ENCODE results near the gene SRSF4.

SRSF4 gene

GRCh38 chr1:29197993-29198392, 16.3 kb upstream of the SRSF4 start:
- DNase-seq (ENCODE audit: insufficient read length) (no peak), FAIRE-seq (no peak)
- TF ChIP-seq POLR2AphosphoS5 (IDR thresholded peaks at IDR 0.05; ENCODE audit: low read depth, low read length) (no peak), POLR2A (IDR thresholded peaks at IDR 0.05; ENCODE audit: low read depth, low read length) (no peak), TAF1 (IDR thresholded peaks at IDR 0.05; ENCODE audit: borderline replicate concordance, low read depth, low read length) (no peak)

GRCh38 chr1:29197590-29197924, 15.9 kb upstream of the SRSF4 start:
- peak; percentile 29 for DNase-seq (ENCODE audit: insufficient read length)
- TF ChIP-seq TAF1 (IDR thresholded peaks at IDR 0.05; ENCODE audit: borderline replicate concordance, low read depth, low read length) (no peak), POLR2A (IDR thresholded peaks at IDR 0.05; ENCODE audit: low read depth, low read length) (no peak), POLR2AphosphoS5 (IDR thresholded peaks at IDR 0.05; ENCODE audit: low read depth, low read length) (no peak)
- no peak for FAIRE-seq

GRCh38 chr1:29196863-29197589, 15.3 kb upstream of the SRSF4 start:
- TF ChIP-seq POLR2A (IDR thresholded peaks at IDR 0.05; ENCODE audit: low read depth, low read length) (no peak), TAF1 (IDR thresholded peaks at IDR 0.05; ENCODE audit: borderline replicate concordance, low read depth, low read length) (no peak), POLR2AphosphoS5 (IDR thresholded peaks at IDR 0.05; ENCODE audit: low read depth, low read length) (no peak)
- no peak for DNase-seq (ENCODE audit: insufficient read length)
- no peak for FAIRE-seq

GRCh38 chr1:29195881-29196291, 14.2 kb upstream of the SRSF4 start:
- DNase-seq (ENCODE audit: insufficient read length): no peak
- TF ChIP-seq POLR2AphosphoS5 (IDR thresholded peaks at IDR 0.05; ENCODE audit: low read depth, low read length) (no peak), TAF1 (IDR thresholded peaks at IDR 0.05; ENCODE audit: borderline replicate concordance, low read depth, low read length) (no peak), POLR2A (IDR thresholded peaks at IDR 0.05; ENCODE audit: low read depth, low read length) (no peak)
- FAIRE-seq: no peak

- DNase-seq (ENCODE audit: insufficient read length): no peak
- no peak for FAIRE-seq
- TF ChIP-seq POLR2AphosphoS5 (IDR thresholded peaks at IDR 0.05; ENCODE audit: low read depth, low read length) (no peak), POLR2A (IDR thresholded peaks at IDR 0.05; ENCODE audit: low read depth, low read length) (no peak), TAF1 (IDR thresholded peaks at IDR 0.05; ENCODE audit: borderline replicate concordance, low read depth, low read length) (no peak)
Observed at GRCh38 chr1:29193879-29194455, 12.3 kb upstream of the SRSF4 start.

GRCh38 chr1:29190718-29191117, 9.0 kb upstream of the SRSF4 start:
- FAIRE-seq: no peak
- no peak for DNase-seq (ENCODE audit: insufficient read length)
- TF ChIP-seq TAF1 (IDR thresholded peaks at IDR 0.05; ENCODE audit: borderline replicate concordance, low read depth, low read length) (no peak), POLR2A (IDR thresholded peaks at IDR 0.05; ENCODE audit: low read depth, low read length) (no peak), POLR2AphosphoS5 (IDR thresholded peaks at IDR 0.05; ENCODE audit: low read depth, low read length) (no peak)

GRCh38 chr1:29186707-29187106, 5.0 kb upstream of the SRSF4 start:
- TF ChIP-seq POLR2A (IDR thresholded peaks at IDR 0.05; ENCODE audit: low read depth, low read length): no peak
- TF ChIP-seq POLR2AphosphoS5 (IDR thresholded peaks at IDR 0.05; ENCODE audit: low read depth, low read length): no peak
- no peak for TF ChIP-seq TAF1 (IDR thresholded peaks at IDR 0.05; ENCODE audit: borderline replicate concordance, low read depth, low read length)
- no peak for DNase-seq (ENCODE audit: insufficient read length)
- no peak for FAIRE-seq

GRCh38 chr1:29186252-29186651, 4.6 kb upstream of the SRSF4 start:
- TF ChIP-seq POLR2A (IDR thresholded peaks at IDR 0.05; ENCODE audit: low read depth, low read length) (no peak), TAF1 (IDR thresholded peaks at IDR 0.05; ENCODE audit: borderline replicate concordance, low read depth, low read length) (no peak)
- DNase-seq (ENCODE audit: insufficient read length): no peak
- no peak for FAIRE-seq

- TF ChIP-seq TAF1 (IDR thresholded peaks at IDR 0.05; ENCODE audit: borderline replicate concordance, low read depth, low read length): no peak
- TF ChIP-seq POLR2AphosphoS5 (IDR thresholded peaks at IDR 0.05; ENCODE audit: low read depth, low read length): no peak
- TF ChIP-seq POLR2A (IDR thresholded peaks at IDR 0.05; ENCODE audit: low read depth, low read length): no peak
- no peak for FAIRE-seq
Observed at GRCh38 chr1:29183287-29183686, 1.6 kb upstream of the SRSF4 start.

GRCh38 chr1:29180497-29181412, 945 bp downstream of the SRSF4 start:
- DNase-seq (ENCODE audit: insufficient read length): peak; percentile 29
- FAIRE-seq: peak; percentile 27
- TF ChIP-seq POLR2AphosphoS5 (IDR thresholded peaks at IDR 0.05; ENCODE audit: low read depth, low read length) (no peak; the same call in 1 of the 2 replicates), TAF1 (IDR thresholded peaks at IDR 0.05; ENCODE audit: borderline replicate concordance, low read depth, low read length) (no peak), POLR2A (IDR thresholded peaks at IDR 0.05; ENCODE audit: low read depth, low read length) (no peak)

More at GRCh38 chr1:29183287-29183686, 1.6 kb upstream of the SRSF4 start:
- no peak for DNase-seq (ENCODE audit: insufficient read length)

- no peak for DNase-seq (ENCODE audit: insufficient read length)
- no peak for FAIRE-seq
- TF ChIP-seq TAF1 (IDR thresholded peaks at IDR 0.05; ENCODE audit: borderline replicate concordance, low read depth, low read length): no peak
- TF ChIP-seq POLR2A (IDR thresholded peaks at IDR 0.05; ENCODE audit: low read depth, low read length): no peak
- no peak for TF ChIP-seq POLR2AphosphoS5 (IDR thresholded peaks at IDR 0.05; ENCODE audit: low read depth, low read length)
Observed at GRCh38 chr1:29179641-29180184, 2.0 kb downstream of the SRSF4 start.

Measured in GM12892 (cell line).